ENCODE measurements around the gene ARL2.
"Not testable (repeated sequence)": the region's sequence is repeated elsewhere in the genome, so short reads cannot be mapped to it uniquely, and the experiment has no call there.

Gene ARL2

GRCh38 chr11:65008873-65009272 is 5.1 kb upstream of the ARL2 start:
- H3K9me3 ChIP-seq (ENCODE audit: control insufficient read depth, insufficient read depth, low read depth, low read length): no peaks in the 10 kb centered on the region
- no peaks in the 10 kb centered on the region for H3K4me1 ChIP-seq (ENCODE audit: control insufficient read depth, insufficient read depth, low read length)
- H3K4me3 ChIP-seq (ENCODE audit: low read depth, low read length): no peak overlapping the region
- H3K9ac ChIP-seq (ENCODE audit: low read length): no peak overlapping the region
- no peaks in the 10 kb centered on the region for H3K27me3 ChIP-seq (ENCODE audit: control insufficient read depth, insufficient read depth, low read length)
- H3K27ac ChIP-seq (ENCODE audit: low read depth, low read length): no peak overlapping the region
- no peaks in the 10 kb centered on the region for H3K36me3 ChIP-seq (ENCODE audit: control insufficient read depth, insufficient read depth, low read length)

DNA sequence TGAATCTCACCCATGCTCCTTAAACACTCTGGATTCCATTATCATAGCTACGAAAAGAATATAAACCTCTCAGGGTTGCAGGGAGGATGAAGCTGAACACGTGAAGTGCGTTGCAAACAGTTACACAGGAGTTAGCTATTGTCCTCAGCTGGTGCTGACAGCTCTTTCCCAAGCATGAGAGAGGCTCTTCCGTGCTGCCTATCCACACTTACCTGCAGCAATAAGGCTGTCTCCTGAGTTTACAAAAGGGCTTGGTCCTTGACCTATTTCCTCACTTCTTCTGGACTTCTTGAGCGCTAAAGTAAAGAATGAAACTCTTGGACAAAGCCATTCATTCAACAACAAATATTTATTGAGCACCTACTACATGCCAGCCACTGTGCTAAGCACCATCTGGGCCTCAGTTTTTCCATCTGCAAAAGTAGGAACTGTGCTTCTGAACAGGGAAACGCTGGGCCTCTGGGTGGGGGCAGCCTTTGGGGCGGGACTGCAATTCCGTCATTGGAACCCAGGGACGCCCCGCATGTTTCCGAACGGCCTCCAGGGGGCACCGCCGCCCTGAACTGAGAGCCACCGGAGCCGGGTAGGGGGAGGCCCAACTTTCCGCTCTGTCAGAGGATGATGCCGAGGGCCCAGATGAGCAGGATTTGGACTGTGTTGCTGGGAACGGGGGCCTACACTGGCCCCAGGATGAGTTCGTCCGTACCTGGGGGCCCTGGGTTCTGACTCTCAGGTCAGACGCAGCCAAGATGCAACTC is 651 bp upstream of the ARL2 start:
- H3K4me3 ChIP-seq (ENCODE audit: low read depth, low read length): peak overlapping the region; percentile 85
- H3K36me3 ChIP-seq (ENCODE audit: control insufficient read depth, insufficient read depth, low read length): peaks cover 18% of the 10 kb centered on the region
- H3K27me3 ChIP-seq (ENCODE audit: control insufficient read depth, insufficient read depth, low read length): no peaks in the 10 kb centered on the region
- no peaks in the 10 kb centered on the region for H3K9me3 ChIP-seq (ENCODE audit: control insufficient read depth, insufficient read depth, low read depth, low read length)
- H3K9ac ChIP-seq (ENCODE audit: low read length): peak overlapping the region; percentile 84
- peak overlapping the region; percentile 81 for H3K27ac ChIP-seq (ENCODE audit: low read depth, low read length)
- no peaks in the 10 kb centered on the region for H3K4me1 ChIP-seq (ENCODE audit: control insufficient read depth, insufficient read depth, low read length)

DNA sequence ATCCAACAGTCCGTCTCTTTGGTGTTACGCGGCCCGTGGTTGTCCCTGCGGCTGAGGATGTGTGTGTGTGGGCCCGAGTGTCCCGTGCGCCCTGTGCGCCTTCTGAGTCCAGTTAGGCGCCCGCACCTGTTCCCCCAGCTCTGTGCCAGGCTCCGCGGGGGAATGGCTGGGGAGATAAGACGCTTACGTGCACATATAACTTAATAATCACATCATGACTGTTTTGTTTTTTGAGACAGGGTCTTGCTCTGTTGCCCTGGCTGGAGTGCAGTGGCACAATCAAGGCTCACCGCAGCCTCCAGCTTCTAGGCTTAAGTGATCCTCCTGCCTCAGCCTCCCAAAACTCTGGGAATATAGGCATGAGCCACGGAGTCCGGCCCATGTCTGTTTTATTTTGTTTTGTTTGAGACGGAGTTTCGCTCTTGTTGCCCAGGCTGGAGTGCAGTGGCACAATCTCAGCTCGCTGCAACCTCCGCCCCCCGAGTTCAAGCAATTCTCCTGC is 817 bp downstream of the ARL2 start:
- peak overlapping the region; percentile 65; the same call in 1 of the 2 replicates for H3K27ac ChIP-seq (ENCODE audit: low read depth, low read length)
- no peaks in the 10 kb centered on the region for H3K27me3 ChIP-seq (ENCODE audit: control insufficient read depth, insufficient read depth, low read length)
- H3K4me3 ChIP-seq (ENCODE audit: low read depth, low read length): peak overlapping the region; percentile 85
- peak overlapping the region; percentile 84 for H3K9ac ChIP-seq (ENCODE audit: low read length)
- H3K4me1 ChIP-seq (ENCODE audit: control insufficient read depth, insufficient read depth, low read length): no peaks in the 10 kb centered on the region
- H3K36me3 ChIP-seq (ENCODE audit: control insufficient read depth, insufficient read depth, low read length): peaks cover 29% of the 10 kb centered on the region
- no peaks in the 10 kb centered on the region for H3K9me3 ChIP-seq (ENCODE audit: control insufficient read depth, insufficient read depth, low read depth, low read length)

DNA sequence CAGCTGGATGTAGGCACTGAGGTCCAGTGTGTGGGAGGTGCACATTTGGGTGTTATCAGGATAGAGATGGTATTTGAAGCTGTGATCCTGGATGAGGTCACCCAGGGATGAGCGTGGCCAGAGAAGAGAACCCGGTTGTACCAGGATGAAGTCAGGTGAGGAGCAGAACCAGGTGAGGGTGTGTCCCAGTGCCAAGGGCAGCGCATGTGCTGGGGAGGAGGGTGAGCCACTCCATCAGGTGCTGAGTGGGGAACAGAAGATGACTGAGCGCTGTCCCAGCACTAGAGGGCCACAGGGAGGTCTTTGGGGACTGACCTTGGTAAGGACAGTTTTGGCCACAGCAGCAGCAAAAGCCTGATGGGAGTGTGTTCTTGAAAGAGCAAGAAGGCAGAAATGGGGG is 2.7 kb downstream of the ARL2 start:
- H3K4me1 ChIP-seq (ENCODE audit: control insufficient read depth, insufficient read depth, low read length): no peaks in the 10 kb centered on the region

DNA sequence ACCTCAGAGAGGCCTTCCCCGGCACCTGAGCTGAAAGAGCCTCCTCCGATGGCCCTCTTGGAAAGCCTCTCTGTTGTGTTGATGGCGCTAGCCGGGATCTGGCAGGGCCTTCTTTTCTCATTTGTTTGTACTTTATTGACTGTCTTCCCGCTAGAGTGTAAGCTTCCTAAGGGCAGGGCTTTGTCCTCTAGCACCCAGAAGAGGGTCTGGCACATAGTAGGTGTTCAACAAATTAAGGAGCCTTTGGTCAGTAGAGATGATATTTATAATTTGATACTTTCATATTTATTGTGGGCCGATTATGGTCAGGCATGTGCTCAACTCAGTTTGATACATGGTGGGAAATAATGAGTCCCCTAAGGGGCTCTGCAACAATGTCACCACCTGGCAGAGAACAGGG is 4.0 kb downstream of the ARL2 start:
- no peaks in the 10 kb centered on the region for H3K27me3 ChIP-seq (ENCODE audit: control insufficient read depth, insufficient read depth, low read length)
- H3K9me3 ChIP-seq (ENCODE audit: control insufficient read depth, insufficient read depth, low read depth, low read length): no peaks in the 10 kb centered on the region
- H3K4me1 ChIP-seq (ENCODE audit: control insufficient read depth, insufficient read depth, low read length): no peaks in the 10 kb centered on the region
- no peak overlapping the region for H3K27ac ChIP-seq (ENCODE audit: low read depth, low read length)
- no peak overlapping the region for H3K9ac ChIP-seq (ENCODE audit: low read length)
- peaks cover 52% of the 10 kb centered on the region for H3K36me3 ChIP-seq (ENCODE audit: control insufficient read depth, insufficient read depth, low read length)
- H3K4me3 ChIP-seq (ENCODE audit: low read depth, low read length): no peak overlapping the region

More for the DNA sequence above, 2.7 kb downstream of the ARL2 start:
- Histone ChIP-seq H3K9me3 (ENCODE audit: control insufficient read depth, insufficient read depth, low read depth, low read length) (no peaks in the 10 kb centered on the region), H3K9ac (ENCODE audit: low read length) (no peak overlapping the region), H3K36me3 (ENCODE audit: control insufficient read depth, insufficient read depth, low read length) (peaks cover 45% of the 10 kb centered on the region), H3K27ac (ENCODE audit: low read depth, low read length) (no peak overlapping the region), H3K4me3 (ENCODE audit: low read depth, low read length) (no peak overlapping the region), H3K27me3 (ENCODE audit: control insufficient read depth, insufficient read depth, low read length) (no peaks in the 10 kb centered on the region)

GRCh38 chr11:65019824-65020223 is 5.9 kb downstream of the ARL2 start:
- Histone ChIP-seq H3K36me3 (ENCODE audit: control insufficient read depth, insufficient read depth, low read length) (peaks cover 52% of the 10 kb centered on the region), H3K27me3 (ENCODE audit: control insufficient read depth, insufficient read depth, low read length) (no peaks in the 10 kb centered on the region), H3K9ac (ENCODE audit: low read length) (no peak overlapping the region), H3K27ac (ENCODE audit: low read depth, low read length) (no peak overlapping the region), H3K4me1 (ENCODE audit: control insufficient read depth, insufficient read depth, low read length) (no peaks in the 10 kb centered on the region), H3K4me3 (ENCODE audit: low read depth, low read length) (no peak overlapping the region), H3K9me3 (ENCODE audit: control insufficient read depth, insufficient read depth, low read depth, low read length) (no peaks in the 10 kb centered on the region)

DNA sequence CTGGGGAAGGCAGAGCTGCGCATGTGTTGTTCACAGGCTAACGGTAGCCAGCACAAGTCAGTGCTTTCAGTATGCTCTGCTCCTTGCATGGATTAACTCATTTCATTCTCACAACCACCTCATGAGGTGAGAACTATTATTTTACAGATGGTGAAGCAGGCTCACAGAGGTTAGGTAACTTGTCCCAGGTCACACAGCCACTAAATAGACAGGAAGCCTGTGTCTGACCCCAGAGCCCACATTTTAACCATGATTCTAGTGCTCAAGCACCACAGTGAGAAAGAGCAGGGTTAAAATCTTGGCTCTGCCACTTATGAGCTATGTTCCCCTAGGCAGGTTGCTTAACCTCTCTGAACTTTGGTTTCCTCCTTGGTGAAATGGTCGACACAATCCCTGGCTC is 7.0 kb downstream of the ARL2 start:
- Histone ChIP-seq H3K9me3 (ENCODE audit: control insufficient read depth, insufficient read depth, low read depth, low read length) (no peaks in the 10 kb centered on the region), H3K4me3 (ENCODE audit: low read depth, low read length) (no peak overlapping the region), H3K9ac (ENCODE audit: low read length) (no peak overlapping the region), H3K36me3 (ENCODE audit: control insufficient read depth, insufficient read depth, low read length) (peaks cover 52% of the 10 kb centered on the region), H3K4me1 (ENCODE audit: control insufficient read depth, insufficient read depth, low read length) (no peaks in the 10 kb centered on the region), H3K27ac (ENCODE audit: low read depth, low read length) (no peak overlapping the region), H3K27me3 (ENCODE audit: control insufficient read depth, insufficient read depth, low read length) (no peaks in the 10 kb centered on the region)

DNA sequence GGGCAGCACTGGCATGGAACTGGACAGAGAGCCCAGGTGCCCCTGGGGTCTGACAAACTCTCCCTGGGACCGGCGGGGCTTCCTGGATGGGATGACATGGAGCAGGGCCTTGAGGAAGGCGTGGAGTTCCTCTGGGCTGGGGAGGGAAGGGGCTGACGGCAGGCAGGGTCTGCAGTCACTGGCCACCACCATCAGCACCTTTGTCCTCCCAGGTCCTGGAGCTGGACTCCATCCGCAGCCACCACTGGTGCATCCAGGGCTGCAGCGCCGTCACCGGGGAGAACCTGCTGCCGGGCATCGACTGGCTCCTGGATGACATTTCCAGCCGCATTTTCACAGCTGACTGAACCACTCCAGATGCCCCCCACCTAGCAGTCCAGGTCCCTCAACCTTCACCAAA is 7.5 kb downstream of the ARL2 start:
- H3K9ac ChIP-seq (ENCODE audit: low read length): no peak overlapping the region
- H3K27me3 ChIP-seq (ENCODE audit: control insufficient read depth, insufficient read depth, low read length): no peaks in the 10 kb centered on the region
- no peak overlapping the region for H3K4me3 ChIP-seq (ENCODE audit: low read depth, low read length)
- peaks cover 48% of the 10 kb centered on the region for H3K36me3 ChIP-seq (ENCODE audit: control insufficient read depth, insufficient read depth, low read length)
- H3K9me3 ChIP-seq (ENCODE audit: control insufficient read depth, insufficient read depth, low read depth, low read length): no peaks in the 10 kb centered on the region
- no peak overlapping the region for H3K27ac ChIP-seq (ENCODE audit: low read depth, low read length)
- no peaks in the 10 kb centered on the region for H3K4me1 ChIP-seq (ENCODE audit: control insufficient read depth, insufficient read depth, low read length)

- H3K27ac ChIP-seq (ENCODE audit: low read depth, low read length); H3K9me3 ChIP-seq (ENCODE audit: control insufficient read depth, insufficient read depth, low read depth, low read length); H3K9ac ChIP-seq (ENCODE audit: low read length); H3K4me3 ChIP-seq (ENCODE audit: low read depth, low read length); H3K27me3 ChIP-seq (ENCODE audit: control insufficient read depth, insufficient read depth, low read length); H3K4me1 ChIP-seq (ENCODE audit: control insufficient read depth, insufficient read depth, low read length): not testable (repeated sequence)
- peaks cover 32% of the 10 kb centered on the region for H3K36me3 ChIP-seq (ENCODE audit: control insufficient read depth, insufficient read depth, low read length)
Measured at GRCh38 chr11:65023502-65023901, 9.5 kb downstream of the ARL2 start.

DNA sequence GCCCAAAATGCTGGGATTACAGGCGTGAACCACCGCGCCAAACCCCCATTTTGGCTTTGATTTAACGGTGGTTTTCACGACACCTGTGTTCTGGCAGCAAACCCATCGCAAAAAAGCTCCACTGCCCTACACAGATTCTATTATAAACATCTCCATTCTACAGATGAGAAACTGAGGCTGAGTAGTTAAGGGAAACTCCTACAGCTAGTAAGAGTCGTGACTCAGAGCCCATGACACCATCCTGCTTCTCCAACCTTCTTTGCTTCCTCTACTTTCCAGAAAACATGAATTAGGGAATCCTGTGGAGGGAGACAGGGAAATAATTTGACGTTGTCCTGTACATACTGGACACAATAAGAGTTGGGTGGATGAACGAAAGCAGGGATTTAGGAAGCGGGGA is 12.8 kb downstream of the ARL2 start:
- peak overlapping the region; percentile 76 for H3K4me3 ChIP-seq (ENCODE audit: low read depth, low read length)
- no peaks in the 10 kb centered on the region for H3K9me3 ChIP-seq (ENCODE audit: control insufficient read depth, insufficient read depth, low read depth, low read length)
- peaks cover 8% of the 10 kb centered on the region; the same call in 1 of the 2 replicates for H3K4me1 ChIP-seq (ENCODE audit: control insufficient read depth, insufficient read depth, low read length)
- no peak overlapping the region for H3K9ac ChIP-seq (ENCODE audit: low read length)
- peaks cover 6% of the 10 kb centered on the region for H3K36me3 ChIP-seq (ENCODE audit: control insufficient read depth, insufficient read depth, low read length)
- H3K27ac ChIP-seq (ENCODE audit: low read depth, low read length): no peak overlapping the region
- H3K27me3 ChIP-seq (ENCODE audit: control insufficient read depth, insufficient read depth, low read length): no peaks in the 10 kb centered on the region

GRCh38 chr11:65027213-65028067 is 13.5 kb downstream of the ARL2 start, which contains the start of gene SNX15:
SNX15 (plus strand) TSS chr11:65027439; CDS start chr11:65027538, 99 bp downstream.
- peak within 1 kb of the TSS; percentile 75 for H3K9ac ChIP-seq (ENCODE audit: low read length)
- peak within 1 kb of the TSS; percentile 76 for H3K4me3 ChIP-seq (ENCODE audit: low read depth, low read length)
- no peaks in the 10 kb centered on the region for H3K9me3 ChIP-seq (ENCODE audit: control insufficient read depth, insufficient read depth, low read depth, low read length)
- no peaks in the 10 kb centered on the region for H3K27me3 ChIP-seq (ENCODE audit: control insufficient read depth, insufficient read depth, low read length)
- H3K4me1 ChIP-seq (ENCODE audit: control insufficient read depth, insufficient read depth, low read length): peaks cover 8% of the 10 kb centered on the region; the same call in 1 of the 2 replicates
- peaks cover under 1% of the 10 kb centered on the region; the same call in 1 of the 2 replicates for H3K36me3 ChIP-seq (ENCODE audit: control insufficient read depth, insufficient read depth, low read length)
- H3K27ac ChIP-seq (ENCODE audit: low read depth, low read length): peak within 1 kb of the TSS; percentile 49; the same call in 1 of the 2 replicates

Measured in HUES6 (cell line).